Fibroblast of pulmonary artery (primary cell): ENCODE results near the gene ACACA.

Experiments used
- DNase-seq: peaks from one replicate; pipeline ENCODE4 v3.0.0-alpha.2; 2010; ENCODE audit warnings: low read depth
- H3K4me3 ChIP-seq: replicated peaks from 2 replicates; pipeline ENCODE4 v1.5.1; 2011; ENCODE audit warnings: low read depth, mild to moderate bottlenecking, control low read depth, low read length, moderate library complexity
- CTCF ChIP-seq: IDR thresholded peaks from 2 replicates; pipeline ENCODE4 v1.5.1; 2011; ENCODE audit warnings: mild to moderate bottlenecking, control low read depth, low read length, inconsistent platforms; ENCODE audit errors: missing control alignments

ACACA gene

GRCh38 chr17:37176723-37177122 lies 229.9 kb downstream of the ACACA start:
- H3K4me3 ChIP-seq = no peak overlapping the region
- DNase-seq = peak; percentile 31
- TF ChIP-seq CTCF = no peak

- DNase-seq = peak; percentile 58
- peak; percentile 45 for TF ChIP-seq CTCF
- no peak overlapping the region for H3K4me3 ChIP-seq
Observed at GRCh38 chr17:37174205-37174604, 232.4 kb downstream of the ACACA start.

- no peak for DNase-seq
- no peak for TF ChIP-seq CTCF
- H3K4me3 ChIP-seq = no peak overlapping the region
Observed at GRCh38 chr17:37170881-37171425, 235.7 kb downstream of the ACACA start.

GRCh38 chr17:37168731-37169353 lies 237.8 kb downstream of the ACACA start:
- DNase-seq = no peak
- no peak overlapping the region for H3K4me3 ChIP-seq
- TF ChIP-seq CTCF = no peak

- no peak for TF ChIP-seq CTCF
- DNase-seq = no peak
- H3K4me3 ChIP-seq = no peak overlapping the region
Observed at GRCh38 chr17:37167756-37168155, 238.9 kb downstream of the ACACA start.

- DNase-seq = no peak
- no peak for TF ChIP-seq CTCF
- H3K4me3 ChIP-seq = no peak overlapping the region
Observed at GRCh38 chr17:37164057-37164456, 242.6 kb downstream of the ACACA start.

GRCh38 chr17:37162800-37163199 lies 243.8 kb downstream of the ACACA start:
- TF ChIP-seq CTCF = no peak
- H3K4me3 ChIP-seq = no peak overlapping the region
- DNase-seq = no peak
